Dendritic cell treated with granulocyte-macrophage colony-stimulating factor and Interleukin-4, amounts not matched to agents 40 ng/mL and 50 ng/mL, for 4 days (primary cell): ENCODE results near the gene ARSG.
A peak's percentile ranks its signal among the peaks of the same experiment; 100 is the strongest.
"Not testable (repeated sequence)": the region's sequence is repeated elsewhere in the genome, so short reads cannot be mapped to it uniquely, and the experiment has no call there.

Experiments
- H3K27ac Mint-ChIP-seq: one replicate; pipeline ENCODE4 v1.8.0; 2022; ENCODE audit warnings: mild to moderate bottlenecking, mixed read lengths
- H3K27me3 Mint-ChIP-seq: one replicate; pipeline ENCODE4 v1.8.0; 2022; ENCODE audit warnings: mild to moderate bottlenecking, mixed read lengths
- H3K36me3 Mint-ChIP-seq: one replicate; pipeline ENCODE4 v1.8.0; 2022; ENCODE audit warnings: low read depth, mixed read lengths
- H3K4me1 Mint-ChIP-seq: one replicate; pipeline ENCODE4 v1.8.0; 2022; ENCODE audit warnings: low read depth, mixed read lengths
- H3K4me3 Mint-ChIP-seq: one replicate; pipeline ENCODE4 v1.8.0; 2022; ENCODE audit warnings: mild to moderate bottlenecking, moderate library complexity, mixed read lengths
- H3K9me3 Mint-ChIP-seq: one replicate; pipeline ENCODE4 v1.8.0; 2022; ENCODE audit warnings: mixed read lengths
- intact Hi-C: fragments of 100-400 bp; cut with micrococcal nuclease; formaldehyde crosslinking; loops from one replicate; pipeline ENCODE4 v1.15.0; 2022

Gene ARSG

DNA sequence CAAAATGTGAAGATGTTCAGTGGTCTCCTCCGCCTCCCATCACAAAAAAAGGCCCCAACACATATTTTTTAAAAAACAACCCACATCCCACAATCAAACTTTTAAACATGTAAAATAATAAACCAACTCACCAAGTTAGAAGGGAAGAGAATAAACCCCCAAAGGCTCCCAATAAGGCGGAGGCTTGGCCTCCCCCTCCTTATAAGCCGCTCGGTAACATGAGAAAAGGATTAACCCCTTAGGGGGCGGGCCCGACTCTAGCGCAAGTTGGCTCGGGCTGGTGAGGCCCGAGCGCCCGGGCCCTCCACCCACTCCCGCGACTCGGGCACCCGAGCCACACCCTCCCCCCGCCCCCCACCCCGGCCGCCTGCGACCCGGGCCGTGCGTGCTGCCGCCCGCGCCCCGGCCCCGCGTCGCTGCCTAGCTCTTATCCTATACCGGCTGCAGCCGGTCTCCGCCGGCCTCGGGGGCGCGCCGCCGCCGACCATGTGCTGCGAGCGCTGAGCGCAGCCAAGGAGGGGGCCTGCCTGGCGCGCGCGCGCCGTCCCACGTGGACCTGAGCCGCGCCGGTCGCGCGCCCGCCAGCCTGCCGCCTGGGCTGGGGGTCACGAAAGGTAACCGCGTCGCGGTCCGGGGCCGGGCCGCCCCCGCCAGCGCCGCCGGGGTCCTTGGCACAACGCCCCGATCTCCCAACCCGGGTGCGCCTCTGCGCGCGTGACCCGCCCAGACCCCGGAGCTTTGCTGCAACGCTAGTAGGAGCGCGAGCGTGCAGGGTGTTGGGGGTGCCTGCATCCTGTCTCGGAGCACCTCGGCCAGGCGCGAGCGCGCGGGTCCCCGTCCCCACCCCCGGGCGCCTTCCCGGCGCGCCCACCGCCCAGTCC lies at the start of gene ARSG, which contains the start of gene SLC16A6:
Gene ARSG (plus strand): TSS at position 541 of the 881 bp plus-strand sequence. CDS start 15,999 bp downstream, outside the sequence.
Gene SLC16A6 (minus strand): TSS at position 173 of the 881 bp plus-strand sequence. CDS start 12,807 bp downstream, outside the sequence.
- Mint-ChIP-seq H3K27me3 (no peaks in the 10 kb centered on the region), H3K36me3 (peaks cover 35% of the 10 kb centered on the region), H3K4me1 (peaks cover 55% of the 10 kb centered on the region)

DNA sequence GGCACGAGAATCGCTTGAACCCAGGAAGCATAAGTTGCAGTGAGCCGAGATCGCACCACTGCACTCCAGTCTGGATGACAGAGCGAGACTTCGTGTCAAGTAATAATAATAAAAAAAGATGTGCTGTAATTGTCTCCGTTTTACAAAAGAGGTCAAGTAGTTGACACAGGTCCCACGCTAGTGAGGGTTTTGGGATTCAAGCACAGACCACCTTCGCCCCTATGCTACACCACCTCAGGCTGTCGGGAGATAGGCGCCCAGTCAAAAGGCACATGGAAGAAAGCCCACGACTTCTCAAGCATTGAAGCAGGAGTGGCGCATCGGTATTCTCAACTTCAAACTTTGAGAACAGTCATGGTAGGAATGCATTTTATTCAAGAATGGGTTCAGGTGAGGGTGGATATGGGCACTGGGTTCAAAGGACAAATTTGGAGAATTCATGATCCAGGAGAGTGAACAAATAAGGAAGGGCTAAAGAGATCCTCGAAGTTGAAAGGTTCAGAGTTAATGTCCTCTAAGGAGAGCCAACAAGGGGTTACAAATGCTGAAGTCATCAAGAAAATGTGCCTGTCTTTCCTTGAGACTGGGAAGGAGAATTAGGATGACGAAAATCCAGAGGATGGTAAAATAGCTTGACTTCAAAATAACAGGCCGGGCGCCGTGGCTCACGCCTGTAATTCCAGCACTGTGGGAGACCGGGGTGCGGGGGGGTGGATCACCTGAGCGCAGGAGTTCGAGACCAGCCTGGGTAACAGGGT lies 44.8 kb upstream of the ARSG start:
- H3K36me3 Mint-ChIP-seq: peaks cover 6% of the 10 kb centered on the region
- intact Hi-C loops: loop anchor here (5.0 kb wide), 1 partner anchor 39 kb away; no protein-coding TSS in a partner anchor
- no peaks in the 10 kb centered on the region for H3K9me3 Mint-ChIP-seq
- H3K27me3 Mint-ChIP-seq: no peaks in the 10 kb centered on the region
- peaks cover 25% of the 10 kb centered on the region for H3K4me1 Mint-ChIP-seq
- peak overlapping the region; percentile 96 for H3K27ac Mint-ChIP-seq
- peak overlapping the region; percentile 89 for H3K4me3 Mint-ChIP-seq

More for the DNA sequence above, at the start of gene ARSG, which contains the start of gene SLC16A6:
- H3K4me3 Mint-ChIP-seq: peak within 1 kb of the TSS; percentile 98
- H3K9me3 Mint-ChIP-seq: no peaks in the 10 kb centered on the region
- H3K27ac Mint-ChIP-seq: peak within 1 kb of the TSS; percentile 100
- intact Hi-C loops: loop anchor here (5.0 kb wide), 1 partner anchor 56 kb away; no protein-coding TSS in a partner anchor

DNA sequence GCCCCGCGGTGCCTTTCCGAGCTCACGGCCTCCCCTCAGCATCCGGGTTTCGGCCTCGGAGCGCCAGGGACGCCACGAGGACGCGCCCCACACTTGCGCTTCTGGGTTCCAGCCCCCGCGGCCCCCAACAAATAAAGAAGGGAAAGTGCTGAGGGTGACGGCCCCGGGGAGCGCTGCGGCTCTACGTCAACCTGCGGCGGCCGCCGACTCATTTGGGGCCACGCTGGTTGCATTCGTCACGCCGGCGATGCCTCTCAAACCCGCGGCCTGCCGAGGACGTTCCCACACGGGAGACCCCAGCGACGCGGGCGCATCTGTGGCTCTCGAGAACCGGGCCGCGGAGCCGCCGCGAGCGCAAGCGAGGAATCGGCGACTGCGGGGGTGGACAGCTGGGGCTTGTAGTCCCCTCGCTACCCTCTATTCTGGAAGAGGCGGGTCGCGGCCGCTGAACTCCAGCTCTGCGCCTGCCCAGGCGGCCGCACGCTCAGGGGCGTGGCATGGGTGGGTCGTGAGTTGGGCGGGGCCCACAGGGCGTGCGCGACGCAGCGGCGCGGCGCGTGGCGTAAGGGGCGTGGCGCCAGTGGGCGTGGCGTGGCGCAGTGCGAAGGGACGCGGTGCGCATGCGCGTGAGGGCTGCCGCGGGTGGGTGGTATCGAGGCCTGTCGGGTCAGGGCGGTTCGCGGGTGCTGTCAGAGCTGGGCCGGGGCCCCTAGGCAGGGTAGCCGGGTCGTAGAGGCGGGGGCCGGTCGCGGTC lies 43.7 kb upstream of the ARSG start, which contains the start of gene AMZ2:
Gene AMZ2 (plus strand): TSS at position 599 of the 754 bp plus-strand sequence. CDS start 2,145 bp downstream, outside the sequence.
- H3K27me3 Mint-ChIP-seq: no peaks in the 10 kb centered on the region
- H3K36me3 Mint-ChIP-seq: peaks cover 13% of the 10 kb centered on the region
- H3K4me1 Mint-ChIP-seq: peaks cover 25% of the 10 kb centered on the region
- peak within 1 kb of the TSS; percentile 96 for H3K27ac Mint-ChIP-seq
- intact Hi-C loops: loop anchor here (5.0 kb wide), 1 partner anchor 40 kb away; no protein-coding TSS in a partner anchor
- peak within 1 kb of the TSS; percentile 89 for H3K4me3 Mint-ChIP-seq
- H3K9me3 Mint-ChIP-seq: no peaks in the 10 kb centered on the region

DNA sequence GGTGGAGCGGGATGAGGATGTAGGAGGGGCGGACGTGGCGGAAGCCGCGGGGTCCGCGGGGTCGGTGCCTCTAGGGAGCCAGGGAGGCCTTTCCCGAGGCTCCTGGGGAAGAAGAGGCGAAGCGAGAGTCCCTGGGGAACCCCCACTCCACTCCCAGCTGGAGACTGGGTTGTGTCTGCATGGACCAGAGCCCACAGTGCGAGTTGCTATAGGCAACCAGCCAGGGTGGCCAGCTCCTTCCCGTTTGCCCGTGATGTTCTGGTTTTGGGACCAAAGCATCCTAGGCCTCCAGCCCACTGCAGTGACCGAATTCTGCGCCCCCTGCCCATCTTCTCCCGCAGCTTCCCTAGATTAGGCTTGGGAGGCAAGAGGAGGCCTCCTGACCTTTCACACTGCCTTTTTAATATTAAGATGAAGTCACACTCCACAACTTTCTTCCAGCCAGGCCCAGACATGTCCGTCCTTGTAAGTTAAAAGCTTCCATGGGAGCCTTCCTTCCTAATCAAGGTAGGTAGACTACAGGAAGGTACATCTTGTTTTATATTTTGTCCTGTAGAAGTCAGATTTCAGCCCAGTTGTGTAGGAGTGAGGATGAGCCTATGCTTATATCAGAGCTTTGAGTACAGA lies 43.0 kb upstream of the ARSG start:
- H3K9me3 Mint-ChIP-seq: no peaks in the 10 kb centered on the region
- peak overlapping the region; percentile 89 for H3K4me3 Mint-ChIP-seq
- intact Hi-C loops: loop anchor here (5.0 kb wide), 1 partner anchor 41 kb away; no protein-coding TSS in a partner anchor
- peaks cover 20% of the 10 kb centered on the region for H3K36me3 Mint-ChIP-seq
- peaks cover 25% of the 10 kb centered on the region for H3K4me1 Mint-ChIP-seq
- no peaks in the 10 kb centered on the region for H3K27me3 Mint-ChIP-seq
- peak overlapping the region; percentile 96 for H3K27ac Mint-ChIP-seq

DNA sequence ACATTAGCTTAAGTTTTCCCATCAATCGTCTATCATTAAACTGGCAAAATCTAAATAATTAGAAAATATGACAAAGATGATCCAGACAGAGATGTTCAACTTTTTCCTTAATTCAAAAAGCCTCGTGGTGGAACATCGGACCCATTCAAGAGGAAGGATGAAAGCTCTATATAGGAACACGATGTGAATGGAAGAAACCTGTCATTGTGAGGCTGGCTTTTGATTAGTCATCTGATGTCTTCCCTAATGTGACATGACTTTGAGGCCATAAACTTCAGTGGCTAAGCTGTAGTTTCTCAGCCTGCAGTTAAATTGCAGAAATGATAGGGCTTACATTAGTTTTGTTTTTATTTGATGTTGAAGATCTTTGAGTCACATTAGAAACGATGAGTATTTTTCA lies 42.4 kb upstream of the ARSG start:
- peak overlapping the region; percentile 89 for H3K4me3 Mint-ChIP-seq
- H3K36me3 Mint-ChIP-seq: peaks cover 25% of the 10 kb centered on the region
- H3K4me1 Mint-ChIP-seq: peaks cover 25% of the 10 kb centered on the region
- H3K9me3 Mint-ChIP-seq: no peaks in the 10 kb centered on the region
- intact Hi-C loops: loop anchor here (5.0 kb wide), 1 partner anchor 42 kb away; no protein-coding TSS in a partner anchor
- H3K27ac Mint-ChIP-seq: peak overlapping the region; percentile 96
- H3K27me3 Mint-ChIP-seq: no peaks in the 10 kb centered on the region

DNA sequence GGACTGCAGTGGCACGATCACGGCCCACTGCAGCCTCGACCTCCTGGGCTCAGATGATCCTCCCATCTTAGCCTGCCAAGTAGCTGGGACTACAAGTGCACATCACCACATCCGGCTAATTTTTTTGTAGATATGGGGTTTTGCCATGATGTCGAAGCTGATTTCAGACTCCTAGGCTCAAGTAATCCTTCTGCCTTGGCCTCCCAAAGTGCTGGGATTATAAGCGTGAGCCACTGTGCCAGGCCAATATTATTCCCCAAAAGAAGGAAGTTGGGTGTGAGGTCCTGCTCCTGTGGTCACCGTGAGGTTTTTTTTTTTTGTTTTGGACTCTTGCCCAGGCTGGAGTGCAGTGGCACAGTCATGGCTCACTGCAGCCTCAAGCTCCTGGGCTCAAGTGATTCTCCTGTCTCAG lies 41.9 kb upstream of the ARSG start:
- no peaks in the 10 kb centered on the region for H3K9me3 Mint-ChIP-seq
- H3K36me3 Mint-ChIP-seq: peaks cover 30% of the 10 kb centered on the region
- H3K27me3 Mint-ChIP-seq: no peaks in the 10 kb centered on the region
- intact Hi-C loops: loop anchor here (5.0 kb wide), 1 partner anchor 42 kb away; no protein-coding TSS in a partner anchor
- H3K4me3 Mint-ChIP-seq: no peak overlapping the region
- H3K4me1 Mint-ChIP-seq: peaks cover 25% of the 10 kb centered on the region
- H3K27ac Mint-ChIP-seq: peak overlapping the region; percentile 96

DNA sequence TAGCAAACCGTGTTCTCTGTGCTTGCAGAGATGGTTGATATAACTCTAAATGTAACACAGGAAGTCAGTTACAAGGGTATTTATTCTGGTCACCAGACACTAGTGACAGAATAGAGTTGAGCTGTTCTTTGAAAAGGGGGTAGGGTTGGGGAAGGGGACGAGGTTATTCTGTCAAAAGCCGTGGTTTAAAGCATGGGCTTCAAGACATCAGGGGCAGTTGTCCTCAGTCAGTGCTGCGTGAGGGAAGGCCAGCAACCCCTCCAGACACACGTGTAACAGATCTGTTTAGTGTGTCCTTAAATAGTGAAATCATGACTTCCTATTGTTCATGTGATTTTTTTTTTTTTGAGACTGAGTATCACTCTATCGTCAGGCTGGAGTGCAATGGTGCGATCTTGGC lies 37.9 kb upstream of the ARSG start:
- H3K36me3 Mint-ChIP-seq: peaks cover 44% of the 10 kb centered on the region
- H3K27me3 Mint-ChIP-seq, H3K27ac Mint-ChIP-seq, H3K4me3 Mint-ChIP-seq, intact Hi-C loops, H3K9me3 Mint-ChIP-seq: not testable (repeated sequence)
- H3K4me1 Mint-ChIP-seq: peaks cover 32% of the 10 kb centered on the region

DNA sequence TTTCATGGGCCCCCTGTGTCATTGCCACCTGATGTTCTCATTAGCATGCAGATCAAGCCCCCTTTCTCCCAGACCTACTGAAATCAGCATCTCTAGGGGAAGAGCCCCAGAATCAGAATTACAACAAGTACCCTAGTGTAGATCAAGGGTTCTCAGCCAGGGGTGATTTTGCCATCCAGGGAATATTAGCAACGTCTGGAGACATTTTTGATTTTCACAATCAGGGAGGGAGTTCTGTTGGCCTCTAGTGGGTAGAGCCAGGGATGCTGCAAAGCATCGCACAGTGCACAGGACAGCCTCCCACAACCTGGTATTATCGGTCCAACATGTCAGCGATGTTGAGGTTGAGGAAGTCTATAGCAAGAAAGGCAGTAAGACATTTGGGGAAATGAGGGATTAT lies 36.1 kb upstream of the ARSG start:
- H3K9me3 Mint-ChIP-seq: no peaks in the 10 kb centered on the region
- H3K36me3 Mint-ChIP-seq: peaks cover 44% of the 10 kb centered on the region
- intact Hi-C loops: no loop called here
- H3K4me1 Mint-ChIP-seq: peaks cover 25% of the 10 kb centered on the region
- H3K27ac Mint-ChIP-seq: peak overlapping the region; percentile 67
- peaks cover 7% of the 10 kb centered on the region for H3K27me3 Mint-ChIP-seq
- no peak overlapping the region for H3K4me3 Mint-ChIP-seq

DNA sequence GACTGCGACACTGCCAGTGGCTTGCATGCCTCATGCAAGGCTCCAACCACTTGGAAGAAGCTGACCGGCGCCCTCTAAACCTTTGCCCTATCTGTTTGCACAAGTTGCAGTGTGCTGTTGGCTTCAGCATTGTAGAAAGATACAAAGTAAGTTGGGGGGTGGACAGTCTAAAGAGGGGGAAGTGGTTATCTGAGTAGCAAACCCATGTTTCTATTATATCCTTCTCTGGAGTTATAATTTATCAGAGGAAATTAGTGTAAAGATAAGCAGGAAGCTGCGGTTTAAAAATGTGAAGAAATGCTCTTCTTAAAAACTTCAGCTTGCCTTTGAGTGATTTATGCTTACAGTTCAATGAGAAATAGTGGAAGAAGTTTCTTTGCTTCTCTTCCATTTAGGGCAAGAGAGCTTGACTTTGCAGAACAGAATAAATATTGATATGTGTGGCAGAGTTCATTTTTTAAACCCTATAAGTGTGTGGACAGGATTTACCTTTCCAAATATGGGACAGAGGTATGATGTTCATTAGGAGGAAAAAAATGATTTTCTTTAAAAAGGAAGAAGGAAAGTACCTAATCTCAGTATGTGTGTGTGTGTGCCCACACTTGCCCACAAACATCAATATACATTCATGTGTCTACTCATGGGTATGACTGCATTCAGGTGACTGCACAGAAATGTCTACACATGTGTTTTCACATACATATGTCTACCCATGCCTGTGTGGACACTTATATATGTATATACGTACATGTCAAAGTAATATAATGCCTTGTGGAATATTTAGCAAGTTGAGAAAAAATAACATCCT lies 35.4 kb upstream of the ARSG start:
- H3K36me3 Mint-ChIP-seq: peaks cover 44% of the 10 kb centered on the region
- peaks cover 25% of the 10 kb centered on the region for H3K4me1 Mint-ChIP-seq
- peak overlapping the region; percentile 67 for H3K27ac Mint-ChIP-seq
- intact Hi-C loops: no loop called here
- peaks cover 10% of the 10 kb centered on the region for H3K27me3 Mint-ChIP-seq
- no peaks in the 10 kb centered on the region for H3K9me3 Mint-ChIP-seq
- H3K4me3 Mint-ChIP-seq: no peak overlapping the region

DNA sequence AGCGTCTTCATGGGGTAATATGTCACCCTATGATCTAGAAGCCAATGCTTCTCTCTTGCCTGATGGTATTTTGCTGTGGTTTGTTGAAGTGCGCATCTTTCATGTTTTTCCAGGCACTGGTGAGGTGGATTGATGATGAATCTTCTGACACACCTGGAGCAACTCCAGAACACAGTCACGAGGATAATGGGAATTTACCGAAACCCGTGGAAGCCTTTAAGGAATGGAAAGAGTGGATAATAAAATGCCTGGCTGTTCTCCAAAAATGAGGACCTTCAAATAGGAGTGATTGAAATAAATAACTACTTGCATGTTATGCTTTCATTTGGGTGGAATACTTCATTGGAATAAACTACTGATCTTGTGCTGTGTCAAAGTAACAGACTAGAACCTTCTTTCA lies 34.6 kb upstream of the ARSG start:
- Mint-ChIP-seq H3K36me3 (peaks cover 47% of the 10 kb centered on the region), H3K4me1 (peaks cover 25% of the 10 kb centered on the region), H3K27me3 (peaks cover 14% of the 10 kb centered on the region)
- intact Hi-C loops, H3K27ac Mint-ChIP-seq, H3K9me3 Mint-ChIP-seq, H3K4me3 Mint-ChIP-seq: not testable (repeated sequence)

DNA sequence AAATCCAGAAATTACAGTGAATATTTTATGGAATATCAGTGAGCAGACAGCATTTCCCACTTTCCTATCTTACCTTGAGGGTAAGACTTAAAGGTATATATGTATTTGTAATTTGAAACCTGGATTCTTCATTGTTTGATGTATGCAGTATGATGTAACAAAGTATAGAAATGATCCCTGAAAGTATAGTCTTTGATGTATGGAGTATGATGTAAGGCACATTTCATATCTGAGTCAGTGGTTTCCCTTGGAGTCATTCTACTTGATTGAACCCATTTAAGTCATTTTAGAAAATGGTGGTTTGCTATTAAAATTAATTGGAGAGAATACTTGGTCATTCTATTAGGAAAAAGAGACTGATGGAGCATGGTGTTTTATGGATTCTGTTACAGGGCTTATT lies 33.4 kb upstream of the ARSG start:
- Mint-ChIP-seq H3K4me1 (peaks cover 30% of the 10 kb centered on the region), H3K27me3 (peaks cover 14% of the 10 kb centered on the region), H3K27ac (no peak overlapping the region), H3K36me3 (peaks cover 47% of the 10 kb centered on the region), H3K9me3 (no peaks in the 10 kb centered on the region), H3K4me3 (no peak overlapping the region)
- intact Hi-C loops: no loop called here

DNA sequence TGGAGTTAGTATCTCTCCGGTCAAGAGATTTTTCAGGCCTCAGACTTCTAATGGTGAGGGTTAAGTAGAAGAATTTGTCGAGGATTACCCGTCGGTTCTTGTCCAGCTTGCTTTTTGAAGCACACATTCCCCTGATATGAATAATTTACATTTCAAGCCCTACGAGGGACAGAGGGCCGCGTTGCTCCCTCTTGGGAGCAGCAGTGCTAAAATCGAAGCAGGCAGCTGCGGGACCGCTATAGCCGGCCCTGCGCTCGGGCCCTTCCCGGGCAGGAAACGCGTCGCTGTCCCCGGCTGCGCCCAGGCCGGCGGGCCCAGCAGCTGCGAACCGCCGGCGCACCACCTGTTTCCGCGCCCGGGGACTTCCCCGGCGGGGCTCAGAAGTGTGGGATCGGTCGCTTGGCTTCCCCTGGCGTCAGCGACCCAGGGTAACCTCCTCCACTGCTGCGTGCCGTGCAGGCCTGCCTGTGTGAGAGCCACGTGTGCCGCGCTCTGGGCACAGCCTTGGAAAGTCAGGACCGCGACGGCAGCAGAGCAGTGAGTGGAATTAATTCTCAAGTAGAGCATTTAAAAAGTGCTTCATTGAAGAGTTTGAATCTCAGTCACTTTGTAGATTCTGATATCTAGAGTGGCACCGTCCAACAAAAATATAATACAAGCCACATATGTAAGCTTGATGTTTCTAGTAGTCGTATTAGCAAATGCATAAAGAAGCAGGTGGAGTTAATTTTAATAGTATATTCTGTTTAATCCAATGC lies 32.2 kb upstream of the ARSG start:
- H3K4me3 Mint-ChIP-seq: peak overlapping the region; percentile 42
- intact Hi-C loops, H3K9me3 Mint-ChIP-seq: not testable (repeated sequence)
- H3K27ac Mint-ChIP-seq: peak overlapping the region; percentile 62
- H3K4me1 Mint-ChIP-seq: peaks cover 37% of the 10 kb centered on the region
- H3K27me3 Mint-ChIP-seq: peaks cover 14% of the 10 kb centered on the region
- peaks cover 36% of the 10 kb centered on the region for H3K36me3 Mint-ChIP-seq
